ENCODE data around the gene DCTN1.

The DCTN1 gene

DNA sequence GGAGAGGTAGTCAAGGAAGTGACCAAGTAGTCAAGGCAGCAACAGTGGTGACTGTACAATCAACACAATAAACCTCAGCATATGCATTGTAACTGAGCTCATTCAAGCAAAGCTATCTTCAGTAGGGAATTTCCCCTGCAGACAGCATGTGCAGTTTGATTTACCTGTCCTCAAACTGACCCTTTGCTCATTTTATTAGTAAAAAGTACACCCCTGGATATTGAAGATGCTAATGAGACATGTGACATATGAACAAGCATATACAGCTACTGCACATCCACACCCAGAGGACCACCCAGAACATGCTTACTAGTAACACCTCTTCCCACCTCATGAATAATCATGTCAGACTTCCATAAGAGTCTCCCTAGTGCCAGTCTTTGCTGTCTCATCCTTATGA lies 25.9 kb upstream of the DCTN1 start:
- Histone ChIP-seq H3K27ac (no peak overlapping the region), H3K4me3 (ENCODE audit: low read depth, low read length) (no peak overlapping the region), H3K36me3 (replicated peaks) (no peaks in the 10 kb centered on the region), H3K27me3 (replicated peaks) (no peaks in the 10 kb centered on the region)
- DNase-seq = peak; percentile 49
- in situ Hi-C loops (cut with HindIII; ENCODE audit: low pct_ligation_motif_present, low sequenced_read_pairs) = no loop called here
- TF ChIP-seq, protein P1, sequence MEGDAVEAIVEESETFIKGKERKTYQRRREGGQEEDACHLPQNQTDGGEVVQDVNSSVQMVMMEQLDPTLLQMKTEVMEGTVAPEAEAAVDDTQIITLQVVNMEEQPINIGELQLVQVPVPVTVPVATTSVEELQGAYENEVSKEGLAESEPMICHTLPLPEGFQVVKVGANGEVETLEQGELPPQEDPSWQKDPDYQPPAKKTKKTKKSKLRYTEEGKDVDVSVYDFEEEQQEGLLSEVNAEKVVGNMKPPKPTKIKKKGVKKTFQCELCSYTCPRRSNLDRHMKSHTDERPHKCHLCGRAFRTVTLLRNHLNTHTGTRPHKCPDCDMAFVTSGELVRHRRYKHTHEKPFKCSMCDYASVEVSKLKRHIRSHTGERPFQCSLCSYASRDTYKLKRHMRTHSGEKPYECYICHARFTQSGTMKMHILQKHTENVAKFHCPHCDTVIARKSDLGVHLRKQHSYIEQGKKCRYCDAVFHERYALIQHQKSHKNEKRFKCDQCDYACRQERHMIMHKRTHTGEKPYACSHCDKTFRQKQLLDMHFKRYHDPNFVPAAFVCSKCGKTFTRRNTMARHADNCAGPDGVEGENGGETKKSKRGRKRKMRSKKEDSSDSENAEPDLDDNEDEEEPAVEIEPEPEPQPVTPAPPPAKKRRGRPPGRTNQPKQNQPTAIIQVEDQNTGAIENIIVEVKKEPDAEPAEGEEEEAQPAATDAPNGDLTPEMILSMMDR (IDR thresholded peaks at IDR 0.05; ENCODE audit: low read depth, low read length, missing control alignments) = no peak

DNA sequence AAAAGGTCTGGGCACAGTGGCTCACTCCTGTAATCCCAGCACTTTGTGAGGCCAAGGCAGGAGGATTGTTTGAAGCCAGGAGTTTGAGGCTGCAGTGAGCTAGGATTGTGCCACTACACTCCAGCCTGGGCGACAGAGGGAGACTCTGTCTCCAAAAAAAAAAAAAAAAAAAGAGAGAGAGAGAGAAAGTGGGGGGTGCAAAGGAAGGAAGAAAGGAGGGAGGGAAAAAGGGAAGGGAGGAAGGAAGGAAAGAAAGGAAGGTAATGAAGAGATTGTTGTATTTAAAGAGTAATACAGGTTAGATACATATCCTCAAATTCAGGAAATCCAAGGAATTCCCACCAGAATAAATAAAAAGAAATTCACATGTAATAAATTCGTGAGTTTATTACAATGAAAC lies 21.8 kb upstream of the DCTN1 start:
- H3K36me3 ChIP-seq (replicated peaks) = no peaks in the 10 kb centered on the region
- H3K4me3 ChIP-seq (ENCODE audit: low read depth, low read length) = no peak overlapping the region
- in situ Hi-C loops (cut with HindIII; ENCODE audit: low pct_ligation_motif_present, low sequenced_read_pairs) = no loop called here
- DNase-seq = no peak
- TF ChIP-seq, protein P1 (IDR thresholded peaks at IDR 0.05; ENCODE audit: low read depth, low read length, missing control alignments) = no peak
- no peak overlapping the region for H3K27ac ChIP-seq
- no peaks in the 10 kb centered on the region for H3K27me3 ChIP-seq (replicated peaks)

GRCh38 chr2:74399785-74400184 lies 19.7 kb upstream of the DCTN1 start:
- Histone ChIP-seq H3K27ac (no peak overlapping the region), H3K27me3 (replicated peaks) (no peaks in the 10 kb centered on the region), H3K4me3 (ENCODE audit: low read depth, low read length) (no peak overlapping the region), H3K36me3 (replicated peaks) (no peaks in the 10 kb centered on the region)
- DNase-seq = no peak
- TF ChIP-seq, protein P1 (IDR thresholded peaks at IDR 0.05; ENCODE audit: low read depth, low read length, missing control alignments) = peak; percentile 67
- in situ Hi-C loops (cut with HindIII; ENCODE audit: low pct_ligation_motif_present, low sequenced_read_pairs) = no loop called here

GRCh38 chr2:74396149-74396548 lies 16.0 kb upstream of the DCTN1 start:
- Histone ChIP-seq H3K27me3 (replicated peaks) (no peaks in the 10 kb centered on the region), H3K36me3 (replicated peaks) (no peaks in the 10 kb centered on the region), H3K27ac (no peak overlapping the region), H3K4me3 (ENCODE audit: low read depth, low read length) (no peak overlapping the region)
- TF ChIP-seq, protein P1 (IDR thresholded peaks at IDR 0.05; ENCODE audit: low read depth, low read length, missing control alignments) = no peak
- in situ Hi-C loops (cut with HindIII; ENCODE audit: low pct_ligation_motif_present, low sequenced_read_pairs) = no loop called here
- DNase-seq = no peak

- TF ChIP-seq, protein P1 (IDR thresholded peaks at IDR 0.05; ENCODE audit: low read depth, low read length, missing control alignments) = no peak
Measured at GRCh38 chr2:74393525-74393924, 13.4 kb upstream of the DCTN1 start.

DNA sequence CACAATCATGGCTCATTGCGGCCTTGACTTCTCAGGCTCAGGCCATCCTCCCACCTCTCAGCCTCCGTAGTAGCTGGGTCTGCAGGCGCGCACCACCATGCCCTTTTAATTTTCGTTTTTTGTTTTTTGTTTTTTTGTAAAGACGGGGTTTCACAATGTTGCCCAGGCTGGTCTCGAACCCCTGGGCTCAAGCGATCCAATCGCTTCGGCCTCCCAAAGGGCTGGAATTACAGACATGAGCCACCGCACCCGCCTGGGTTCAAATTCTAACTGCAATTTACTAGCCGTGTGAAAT lies 12.3 kb upstream of the DCTN1 start:
- no peaks in the 10 kb centered on the region for H3K36me3 ChIP-seq (replicated peaks)
- TF ChIP-seq, protein P1 (IDR thresholded peaks at IDR 0.05; ENCODE audit: low read depth, low read length, missing control alignments) = no peak
- peak overlapping the region; percentile 85 for H3K4me3 ChIP-seq (ENCODE audit: low read depth, low read length)
- in situ Hi-C loops (cut with HindIII; ENCODE audit: low pct_ligation_motif_present, low sequenced_read_pairs) = no loop called here
- DNase-seq = no peak
- H3K27me3 ChIP-seq (replicated peaks) = no peaks in the 10 kb centered on the region
- H3K27ac ChIP-seq = no peak overlapping the region

More at GRCh38 chr2:74393525-74393924, 13.4 kb upstream of the DCTN1 start:
- Histone ChIP-seq H3K36me3 (replicated peaks) (no peaks in the 10 kb centered on the region), H3K27me3 (replicated peaks) (no peaks in the 10 kb centered on the region), H3K27ac (no peak overlapping the region), H3K4me3 (ENCODE audit: low read depth, low read length) (no peak overlapping the region)
- DNase-seq = no peak
- in situ Hi-C loops (cut with HindIII; ENCODE audit: low pct_ligation_motif_present, low sequenced_read_pairs) = no loop called here

All from brain microvascular endothelial cell (primary cell).